WTC11 (cell line): ENCODE measurements around the gene TEX51. TPM values are rescaled to one million over a fixed set of nuclear protein-coding genes. Genes with fewer than 3 reads are reported as not detected.

Source experiments
- ATAC-seq: fragments of 200-7000 bp; cut with Tn5 transposase; 2 replicates; pipeline ENCODE4 v1.10.0; 2021; ENCODE audit warnings: mild to moderate bottlenecking, moderate library complexity
- CTCF ChIA-PET: fragments of 300-600 bp; sonication (Branson Sonifier 250); formaldehyde crosslinking; loops from one replicate; lab custom pipeline; 2021; ENCODE audit warnings: antibody characterized with exemption; lab: Charles Lee
- POLR2A ChIA-PET: fragments of 350-600 bp; sonication (Branson Sonifier 250); formaldehyde crosslinking; loops from one replicate; lab custom pipeline; 2021; ENCODE audit warnings: antibody characterized with exemption; lab: Charles Lee
- DNase-seq: peaks from one replicate; pipeline ENCODE4 v3.0.0; 2021; ENCODE audit warnings: low spot score
- H3K27ac Mint-ChIP-seq: 2 replicates; pipeline ENCODE4 v1.8.0; 2021; ENCODE audit warnings: mixed read lengths
- H3K27me3 Mint-ChIP-seq: 2 replicates; pipeline ENCODE4 v1.8.0; 2021; ENCODE audit warnings: low read depth, mild to moderate bottlenecking, moderate library complexity, mixed read lengths
- H3K36me3 Mint-ChIP-seq: 2 replicates; pipeline ENCODE4 v1.8.0; 2021; ENCODE audit warnings: mixed read lengths
- H3K4me1 Mint-ChIP-seq: 2 replicates; pipeline ENCODE4 v1.8.0; 2022; ENCODE audit warnings: mixed read lengths
- H3K4me3 Mint-ChIP-seq: 2 replicates; pipeline ENCODE4 v1.8.0; 2021; ENCODE audit warnings: mild to moderate bottlenecking, moderate library complexity, mixed read lengths
- H3K9me3 Mint-ChIP-seq: 2 replicates; pipeline ENCODE4 v1.8.0; 2021; ENCODE audit warnings: mixed read lengths
- E2F4 ChIP-seq: sonication (generic); formaldehyde crosslinking; IDR thresholded peaks from 2 replicates; pipeline ENCODE4 v1.8.1; 2022; ENCODE audit warnings: low read depth, mild to moderate bottlenecking, moderate library complexity, missing genetic modification reagents, borderline replicate concordance
- ESRRA ChIP-seq: sonication (generic); formaldehyde crosslinking; IDR thresholded peaks from 2 replicates; pipeline ENCODE4 v1.8.1; 2022; ENCODE audit warnings: mild to moderate bottlenecking, missing genetic modification reagents, borderline replicate concordance
- GTF2I ChIP-seq: fragments of 250-450 bp; sonication (Bioruptor Pico); conservative IDR thresholded peaks from 2 replicates; pipeline ENCODE4 v1.4.0; 2021; ENCODE audit warnings: mild to moderate bottlenecking
- MLX ChIP-seq: sonication (generic); formaldehyde crosslinking; IDR thresholded peaks from 2 replicates; pipeline ENCODE4 v1.8.1; 2023; ENCODE audit warnings: mild to moderate bottlenecking, missing genetic modification reagents, moderate library complexity
- NR3C1 ChIP-seq: sonication (generic); formaldehyde crosslinking; conservative IDR thresholded peaks from 2 replicates; pipeline ENCODE4 v1.8.1; 2023; ENCODE audit warnings: low read depth, mild to moderate bottlenecking, missing genetic modification reagents
- RELA ChIP-seq: sonication (generic); formaldehyde crosslinking; IDR thresholded peaks from 2 replicates; pipeline ENCODE4 v1.8.1; 2022; ENCODE audit warnings: missing genetic modification reagents, mild to moderate bottlenecking, borderline replicate concordance
- SOX15 ChIP-seq: fragments of 250-450 bp; sonication (Bioruptor Pico); IDR thresholded peaks from 2 replicates; pipeline ENCODE4 v1.9.0; 2021; ENCODE audit warnings: mild to moderate bottlenecking
- STAT6 ChIP-seq: sonication (generic); formaldehyde crosslinking; conservative IDR thresholded peaks from 2 replicates; pipeline ENCODE4 v1.8.1; 2023; ENCODE audit warnings: mild to moderate bottlenecking, low read depth, missing genetic modification reagents, moderate library complexity
- USF1 ChIP-seq: sonication (generic); formaldehyde crosslinking; IDR thresholded peaks from 2 replicates; pipeline ENCODE4 v1.8.0; 2022; ENCODE audit warnings: mild to moderate bottlenecking, missing genetic modification reagents
- ZMAT4 ChIP-seq: fragments of 250-450 bp; sonication (Bioruptor Pico); IDR thresholded peaks from 2 replicates; pipeline ENCODE4 v1.9.0; 2021; ENCODE audit warnings: mild to moderate bottlenecking
- ZNF281 ChIP-seq: sonication (generic); formaldehyde crosslinking; IDR thresholded peaks from 2 replicates; pipeline ENCODE4 v1.8.0; 2023; ENCODE audit warnings: mild to moderate bottlenecking, missing genetic modification reagents
- ZNF317 ChIP-seq: sonication (generic); formaldehyde crosslinking; IDR thresholded peaks from 2 replicates; pipeline ENCODE4 v1.8.1; 2023; ENCODE audit warnings: low read depth, mild to moderate bottlenecking, moderate library complexity, missing genetic modification reagents, borderline replicate concordance
- ZNF416 ChIP-seq: fragments of 250-450 bp; sonication (Bioruptor Pico); IDR thresholded peaks from 2 replicates; pipeline ENCODE4 v1.9.0; 2021; ENCODE audit warnings: mild to moderate bottlenecking, inconsistent platforms
- ZNF671 ChIP-seq: fragments of 250-450 bp; sonication (Bioruptor Pico); IDR thresholded peaks from 2 replicates; pipeline ENCODE4 v1.8.0; 2021; ENCODE audit warnings: mild to moderate bottlenecking
- ZSCAN18 ChIP-seq: fragments of 250-450 bp; sonication (Bioruptor Pico); IDR thresholded peaks from 2 replicates; pipeline ENCODE4 v2.1.2; 2022; ENCODE audit warnings: mild to moderate bottlenecking, moderate library complexity
- total RNA-seq: library from RNA; stranded (reverse); gene quantifications from 3 replicates; pipeline ENCODE4 v1.2.3, GENCODE V29; 2021

Gene TEX51
- total RNA-seq, 1 experiment from 2014 or later: not detected

- no peak overlapping the region for H3K27ac Mint-ChIP-seq
- ChIA-PET POLR2A (no interaction called here), CTCF (no interaction called here)
- ATAC-seq (no peak), DNase-seq (no peak)
- TF ChIP-seq MLX (CRISPR knock-in tag): no peak
- TF ChIP-seq E2F4 (CRISPR knock-in tag): no peak
- TF ChIP-seq ZNF416 (CRISPR knock-in tag): no peak
- no peak for TF ChIP-seq ZNF671 (CRISPR knock-in tag)
- no peak for TF ChIP-seq ZNF317 (CRISPR knock-in tag)
- no peaks in the 10 kb centered on the region for H3K36me3 Mint-ChIP-seq
- peaks cover 8% of the 10 kb centered on the region for H3K4me1 Mint-ChIP-seq
- H3K4me3 Mint-ChIP-seq: no peak overlapping the region
- H3K27me3 Mint-ChIP-seq: peaks cover 16% of the 10 kb centered on the region
- no peaks in the 10 kb centered on the region for H3K9me3 Mint-ChIP-seq
Measured at GRCh38 chr2:126882736-126883665, 15.7 kb upstream of the TEX51 start.

- Mint-ChIP-seq H3K36me3 (no peaks in the 10 kb centered on the region), H3K9me3 (no peaks in the 10 kb centered on the region), H3K4me1 (peaks cover 8% of the 10 kb centered on the region), H3K4me3 (no peak overlapping the region), H3K27me3 (peaks cover 21% of the 10 kb centered on the region), H3K27ac (no peak overlapping the region)
- no peak for DNase-seq
- TF ChIP-seq ZMAT4 (CRISPR knock-in tag) (no peak), SOX15 (no peak), ESRRA (CRISPR knock-in tag) (no peak), NR3C1 (no peak), STAT6 (CRISPR knock-in tag) (no peak), ZSCAN18 (CRISPR knock-in tag) (no peak), GTF2I (no peak), USF1 (CRISPR knock-in tag) (no peak), RELA (CRISPR knock-in tag) (no peak), ZNF281 (no peak)
- CTCF ChIA-PET: no interaction called here
- POLR2A ChIA-PET: no interaction called here
- ATAC-seq: no peak
Measured at GRCh38 chr2:126883666-126884040, 15.0 kb upstream of the TEX51 start.
